NK-92 treated with Interleukin-12 subunit alpha and Interleukin-12 subunit beta, amount 100 ng/mL, for 24 hours (cell line): ENCODE results near the gene SLC2A13.
A peak's percentile ranks its signal among the peaks of the same experiment; 100 is the strongest.
"Not testable (repeated sequence)": the region's sequence is repeated elsewhere in the genome, so short reads cannot be mapped to it uniquely, and the experiment has no call there.

ENCODE experiments used
- DNase-seq: peaks from one replicate; lab custom pipeline; 2025; lab: John Stamatoyannopoulos, UW

SLC2A13 gene

GRCh38 chr12:40034712-40035111 is 71.2 kb downstream of the SLC2A13 start:
- DNase-seq, result no peak

DNA sequence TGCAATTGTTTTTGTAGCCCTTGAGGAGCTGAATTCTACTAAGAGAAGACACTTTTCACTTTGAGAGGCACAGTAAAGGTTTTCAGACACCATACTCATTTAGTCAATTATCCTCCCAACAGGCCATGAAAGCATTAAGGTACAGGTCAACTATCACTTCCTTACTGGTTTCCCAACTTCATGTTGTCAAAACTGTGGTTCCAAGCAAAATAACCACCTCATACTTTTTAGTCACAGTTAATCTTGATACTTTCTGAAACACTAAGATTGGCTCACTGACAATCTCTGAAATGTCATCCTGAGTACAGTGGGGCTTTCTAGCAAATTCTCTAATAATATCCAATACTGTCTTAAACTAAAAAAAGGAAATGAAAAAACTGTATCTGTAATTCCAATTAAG is 71.7 kb downstream of the SLC2A13 start:
- no peak for DNase-seq

DNA sequence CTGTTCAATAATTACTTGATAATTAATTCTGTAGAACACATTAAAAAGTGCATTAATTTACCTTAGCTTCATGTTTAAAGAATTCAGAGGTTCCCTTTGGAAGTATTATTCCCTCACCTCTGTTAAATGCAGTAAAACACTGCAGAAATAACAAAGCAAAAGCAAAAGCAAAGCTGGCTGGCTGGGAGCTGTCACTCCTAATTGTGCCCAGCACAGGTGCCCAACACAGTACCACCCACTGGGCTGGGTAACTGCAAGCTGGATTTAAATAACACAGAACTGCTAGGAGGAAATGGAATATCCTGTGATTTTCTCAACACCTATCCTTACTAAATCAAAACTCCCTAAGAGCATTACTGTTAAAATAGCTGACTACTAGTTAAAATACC is 72.6 kb downstream of the SLC2A13 start:
- DNase-seq, result no peak

DNA sequence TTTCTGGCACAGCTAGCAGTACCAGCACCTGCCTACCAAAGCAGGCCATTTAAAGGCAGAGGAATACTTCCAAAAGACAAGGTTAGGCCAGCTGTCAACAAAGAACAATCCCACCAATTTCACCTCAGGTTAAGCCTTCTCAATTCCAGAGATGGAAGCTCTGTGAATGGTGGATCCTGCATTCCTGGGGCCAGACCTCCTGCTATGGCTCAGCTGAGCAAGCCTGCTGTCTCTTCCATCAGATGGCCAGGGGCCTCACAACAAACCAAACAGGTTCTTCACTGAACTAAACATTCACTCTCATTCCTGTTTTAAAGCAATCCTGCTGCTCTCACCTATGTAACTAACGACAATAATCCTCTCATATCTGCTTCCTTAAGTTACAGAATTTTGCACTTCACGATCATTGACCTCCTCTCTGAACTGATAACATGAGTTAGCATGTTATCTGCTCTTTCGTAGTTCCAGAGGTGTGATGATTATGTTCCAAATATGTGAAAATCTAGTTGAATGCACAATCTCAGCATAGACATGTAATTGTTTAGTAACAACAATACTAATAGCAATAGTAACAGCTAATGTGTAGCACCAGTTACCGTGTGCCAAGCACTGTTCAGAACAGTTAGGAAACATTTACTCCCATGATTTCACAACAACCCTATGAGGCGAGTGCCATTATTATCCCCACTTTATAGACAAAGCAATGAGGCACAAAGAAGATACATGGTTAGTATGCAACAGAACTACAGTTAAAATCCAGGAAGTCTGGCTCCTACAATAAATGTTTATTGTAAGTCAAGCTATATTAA is 73.2 kb downstream of the SLC2A13 start:
- DNase-seq, result no peak

- no peak for DNase-seq
These were observed 73.9 kb downstream of the SLC2A13 start for GRCh38 chr12:40031965-40032364.

GRCh38 chr12:40030970-40031369 is 74.9 kb downstream of the SLC2A13 start:
- DNase-seq, result not testable (repeated sequence)

- DNase-seq, result no peak
These were observed 77.6 kb downstream of the SLC2A13 start for GRCh38 chr12:40028296-40028695.

DNA sequence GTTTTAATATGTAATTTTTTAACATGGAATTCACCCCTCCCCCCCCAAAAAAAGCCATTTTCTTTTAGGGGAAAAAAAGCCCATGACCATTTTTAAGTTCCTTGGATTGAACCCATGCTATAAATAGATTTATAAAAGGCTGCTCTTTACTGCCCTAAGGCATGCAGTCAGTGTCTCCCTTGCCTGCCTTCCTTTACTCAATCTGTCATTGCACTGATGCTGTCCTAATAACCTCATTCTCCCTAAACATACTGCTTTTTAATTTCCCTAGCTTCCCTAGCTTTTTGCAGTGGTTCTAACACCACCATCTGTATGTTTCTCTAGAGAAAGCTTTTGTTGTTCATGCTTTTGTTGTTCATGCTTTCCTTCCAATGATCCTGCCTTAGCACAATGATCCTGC is 83.0 kb downstream of the SLC2A13 start:
- no peak for DNase-seq

DNA sequence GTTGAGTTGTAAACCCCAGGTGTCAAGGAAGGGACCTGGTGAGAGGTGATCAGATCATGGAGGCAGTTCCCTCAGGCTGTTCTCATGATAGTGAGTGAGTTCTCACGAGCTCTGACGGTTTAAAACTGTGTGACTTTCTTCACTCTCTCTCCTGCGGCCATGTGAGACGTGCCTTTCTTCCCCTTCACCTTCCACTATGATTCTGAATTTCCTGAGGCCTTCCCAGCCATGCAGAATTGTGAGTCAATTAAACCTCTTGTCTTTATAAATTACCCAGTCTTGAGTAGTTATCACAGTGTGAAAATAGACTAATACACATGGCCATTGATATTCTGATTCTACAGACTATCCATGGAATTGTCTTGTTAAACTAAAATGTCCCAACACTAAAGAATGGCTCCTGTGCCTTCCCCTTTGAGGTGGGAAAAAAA is 85.6 kb downstream of the SLC2A13 start:
- DNase-seq, result no peak

DNA sequence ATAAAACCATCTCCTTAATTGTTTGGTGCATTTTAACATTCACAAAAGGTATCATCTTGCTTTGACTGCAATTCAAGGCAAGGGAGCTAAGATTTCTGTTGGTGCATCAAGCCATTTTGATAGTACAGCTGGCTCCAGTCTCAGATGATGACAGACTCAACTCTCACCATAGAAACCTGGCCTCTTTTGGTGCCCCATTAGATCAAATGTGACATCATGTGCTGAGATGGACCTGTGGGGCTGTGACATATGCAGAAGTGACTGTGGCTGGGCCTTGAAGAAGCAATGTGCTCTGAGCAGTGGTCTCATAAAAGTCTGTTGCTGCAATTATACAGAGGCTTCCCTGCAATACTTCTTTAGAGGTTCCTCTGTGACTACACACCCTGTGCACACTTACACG is 88.4 kb downstream of the SLC2A13 start:
- DNase-seq, result no peak

DNA sequence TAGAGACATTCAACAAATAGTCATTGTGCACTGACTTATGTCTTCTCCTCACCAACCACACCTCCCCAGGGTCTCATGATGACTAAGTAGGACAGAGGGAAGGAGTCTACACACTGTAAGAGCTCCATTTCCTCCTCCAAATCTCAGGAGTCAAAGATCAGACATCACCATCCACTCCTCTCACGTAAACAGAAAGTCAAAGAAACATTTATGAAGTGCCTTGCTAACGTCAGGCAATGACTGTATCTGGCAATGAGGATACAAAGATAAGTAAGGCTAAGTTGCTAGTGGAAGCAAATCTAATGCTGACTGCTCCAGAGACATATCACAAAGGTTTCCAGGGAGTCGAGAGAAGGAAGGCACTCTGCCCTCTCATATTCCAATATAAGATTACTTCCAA is 88.9 kb downstream of the SLC2A13 start:
- no peak for DNase-seq

- no peak for DNase-seq
These were observed 90.0 kb downstream of the SLC2A13 start for GRCh38 chr12:40015881-40016280.

DNA sequence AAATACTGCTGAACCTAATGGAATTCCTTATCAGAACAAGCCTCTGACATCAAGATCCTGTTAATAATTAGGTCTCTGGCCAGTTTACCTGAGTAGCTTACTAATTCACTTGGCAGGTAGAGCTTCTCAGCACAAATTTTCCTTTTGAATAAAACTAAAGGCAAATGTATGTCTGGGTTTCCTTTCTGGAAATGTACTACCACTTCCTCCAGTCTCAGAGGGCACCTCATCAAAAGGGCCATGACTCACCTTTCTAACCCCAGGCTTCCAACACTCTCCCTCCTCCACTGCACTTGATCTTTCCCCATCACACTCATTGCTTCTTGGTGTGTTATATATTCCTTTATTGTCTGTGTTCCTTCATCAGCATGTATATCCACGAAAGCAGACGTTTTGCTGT is 90.5 kb downstream of the SLC2A13 start:
- DNase-seq, result peak; percentile 0

- no peak for DNase-seq
These were observed 92.0 kb downstream of the SLC2A13 start for GRCh38 chr12:40013847-40014246.

GRCh38 chr12:40013292-40013691 is 92.6 kb downstream of the SLC2A13 start:
- no peak for DNase-seq

DNA sequence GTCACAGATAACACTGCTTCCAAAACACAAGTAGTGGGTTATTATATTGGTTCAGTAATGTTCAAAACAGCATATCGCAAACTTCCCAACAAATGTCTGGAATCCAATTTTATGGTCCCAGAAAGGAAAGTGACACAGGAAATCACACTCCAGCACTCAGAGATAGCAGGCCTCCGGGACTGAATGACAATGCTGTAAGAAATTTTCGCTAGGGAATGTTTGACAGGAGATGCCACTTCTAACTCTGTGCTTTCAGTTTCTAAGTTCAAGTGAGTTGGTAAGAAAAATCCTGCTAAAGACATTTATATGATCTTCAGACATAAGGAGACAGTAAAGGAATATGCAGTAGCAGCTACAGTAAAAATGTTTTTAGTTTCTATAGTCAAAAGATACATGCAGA is 93.2 kb downstream of the SLC2A13 start:
- no peak for DNase-seq

- no peak for DNase-seq
These were observed 94.1 kb downstream of the SLC2A13 start for GRCh38 chr12:40011775-40012129.

DNA sequence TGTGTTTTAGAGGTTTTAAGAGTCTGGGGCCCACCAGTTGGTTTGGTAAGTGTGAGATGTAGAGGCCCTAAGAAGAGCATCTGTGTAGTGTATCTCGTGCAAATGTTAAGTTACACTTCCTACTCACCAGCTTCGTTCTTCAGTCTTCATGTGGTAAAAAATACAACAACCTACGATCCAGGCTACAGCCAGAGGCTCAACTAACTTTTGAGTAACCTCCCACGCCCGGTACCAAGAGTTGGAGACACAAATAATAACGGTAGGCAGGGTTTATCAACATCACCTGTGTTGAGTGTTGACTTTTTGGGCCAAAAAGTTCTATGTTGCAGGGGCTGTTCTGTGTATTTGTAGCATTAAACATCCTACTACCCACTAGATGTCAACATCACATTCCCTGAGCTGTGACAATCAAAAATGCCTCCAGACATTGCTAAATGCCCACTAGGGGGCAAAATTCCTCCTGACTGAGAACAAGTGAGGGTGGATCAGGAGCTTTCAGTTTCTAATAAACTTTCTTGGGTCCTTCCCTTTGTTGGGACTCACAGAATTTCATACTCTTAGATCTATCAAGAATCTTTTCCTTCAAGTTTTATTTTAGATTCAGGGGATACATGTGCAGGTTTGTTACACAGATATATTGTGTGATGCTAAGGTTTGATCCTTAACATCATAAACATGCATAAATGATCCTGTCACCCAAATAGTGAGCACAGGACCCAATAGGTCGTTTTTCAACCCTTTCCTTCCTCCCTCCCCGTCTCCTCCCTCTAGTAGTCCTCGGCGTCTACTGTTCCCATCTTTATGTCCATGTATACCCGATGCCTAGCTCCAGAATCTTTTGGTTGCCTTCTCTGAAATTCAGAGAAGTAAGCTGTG is 94.7 kb downstream of the SLC2A13 start:
- peak; percentile 6 for DNase-seq

DNA sequence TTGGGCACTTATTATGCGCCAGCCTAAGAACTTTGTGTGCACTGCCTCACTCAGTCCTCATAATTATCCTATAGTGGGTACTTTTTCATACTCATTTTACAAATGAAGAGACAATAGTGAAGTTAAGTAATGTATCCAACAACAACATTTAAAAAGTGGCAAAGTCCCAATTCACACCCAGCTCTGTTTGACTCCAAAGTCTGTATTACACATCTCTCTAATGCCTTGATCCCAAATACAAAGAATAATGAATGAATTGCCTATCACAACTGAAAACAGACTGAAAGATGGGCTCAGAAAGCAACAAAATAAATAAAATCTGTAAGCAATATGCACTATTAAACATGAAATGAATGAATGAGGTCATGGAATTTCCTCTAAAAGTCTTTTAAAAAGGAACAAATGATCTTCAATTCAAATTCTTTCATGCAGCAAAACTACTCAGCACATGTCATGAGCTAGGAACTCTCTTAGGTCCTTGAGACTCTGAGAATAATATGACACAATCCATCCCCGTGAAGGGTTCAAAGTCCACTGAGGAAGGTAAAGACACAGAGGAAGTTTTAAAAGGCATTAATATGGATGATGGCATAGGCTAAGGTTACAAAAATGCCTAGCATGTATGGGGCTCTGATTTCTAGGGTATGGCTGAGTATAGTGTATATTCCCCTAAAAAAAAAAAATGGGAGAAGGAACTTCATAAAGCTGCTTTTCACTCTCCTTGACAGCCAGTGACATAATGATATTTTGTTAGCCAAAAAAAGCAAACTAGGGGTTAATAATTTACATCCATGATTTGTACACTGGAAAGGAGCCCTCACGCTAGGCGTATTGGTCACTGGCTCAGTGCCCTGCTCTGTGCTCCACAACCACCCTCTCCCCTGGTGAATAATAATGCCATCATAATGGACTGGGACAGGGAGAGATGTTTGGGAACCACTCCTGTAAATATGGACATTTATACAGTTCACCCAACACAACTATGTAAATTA is 103.4 kb downstream of the SLC2A13 start:
- no peak for DNase-seq

- no peak for DNase-seq
These were observed 104.5 kb downstream of the SLC2A13 start for GRCh38 chr12:40001406-40001805.

DNA sequence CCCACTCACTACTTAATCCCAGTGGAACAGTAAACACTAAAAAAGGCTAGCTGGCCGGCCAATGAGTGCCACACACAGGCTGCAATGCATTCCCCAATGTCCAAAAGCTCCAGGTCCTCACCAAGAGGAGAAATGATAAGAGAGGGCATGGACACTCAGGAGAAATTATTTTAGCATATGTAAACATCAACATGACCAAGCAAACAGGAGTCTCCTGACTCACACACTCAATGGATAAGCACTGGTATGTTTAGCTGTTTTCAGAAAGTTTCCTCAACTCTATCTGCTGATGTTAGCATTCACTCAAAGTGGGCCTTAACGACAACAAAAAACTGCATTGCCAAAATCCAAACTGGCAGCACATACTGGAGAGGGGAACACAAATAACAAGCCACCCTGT is 105.0 kb downstream of the SLC2A13 start:
- DNase-seq, result no peak

DNA sequence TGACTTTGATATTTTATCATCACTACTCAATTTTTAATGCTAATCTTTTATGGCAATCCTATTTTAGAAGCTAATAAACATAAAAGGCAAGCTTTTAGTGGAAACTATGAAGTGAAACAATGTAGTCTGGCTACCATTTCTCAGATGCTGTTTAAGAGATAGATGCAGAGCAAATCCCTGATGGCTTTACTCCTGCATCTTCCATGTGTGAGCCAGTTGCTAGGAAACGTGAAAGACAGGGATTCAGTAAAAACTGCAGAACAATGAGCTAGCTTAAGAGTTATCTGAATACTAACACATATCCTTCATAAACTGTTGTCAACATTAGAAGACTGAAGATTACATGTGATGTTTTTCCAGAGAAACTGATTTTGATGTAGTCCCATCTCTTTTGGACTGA is 112.6 kb downstream of the SLC2A13 start:
- DNase-seq, result no peak
